GM10266 (cell line): ENCODE measurements around the gene REXO5.

Experiments used
- DNase-seq: peaks from one replicate; pipeline ENCODE4 v3.0.0; 2012; ENCODE audit errors: extremely low spot score
- CTCF ChIP-seq: IDR thresholded peaks from 2 replicates; pipeline ENCODE4 v1.5.1; 2012; ENCODE audit warnings: mild to moderate bottlenecking, low read depth; ENCODE audit not compliant: control insufficient read depth, insufficient read depth; ENCODE audit errors: missing control alignments

Gene REXO5

GRCh38 chr16:20839504-20839903 lies 33.2 kb downstream of the REXO5 start:
- no peak for TF ChIP-seq CTCF
- DNase-seq: no peak

- no peak for TF ChIP-seq CTCF
- DNase-seq: no peak
These were observed 37.7 kb downstream of the REXO5 start for GRCh38 chr16:20844054-20844453.

- DNase-seq: no peak
- no peak for TF ChIP-seq CTCF
These were observed 38.3 kb downstream of the REXO5 start for GRCh38 chr16:20844588-20844987.

GRCh38 chr16:20846030-20846429 lies 39.7 kb downstream of the REXO5 start:
- no peak for TF ChIP-seq CTCF
- no peak for DNase-seq

- DNase-seq: no peak
- TF ChIP-seq CTCF: no peak
These were observed 40.2 kb downstream of the REXO5 start for GRCh38 chr16:20846551-20846950.

GRCh38 chr16:20847550-20847949 lies 41.2 kb downstream of the REXO5 start:
- no peak for TF ChIP-seq CTCF
- no peak for DNase-seq

- DNase-seq: peak; percentile 27
- peak; percentile 98 for TF ChIP-seq CTCF
These were observed 43.5 kb downstream of the REXO5 start for GRCh38 chr16:20849589-20850390.
